ENCODE results near the gene PRR16. TPM values are rescaled to one million over a fixed set of nuclear protein-coding genes. Genes with fewer than 3 reads are reported as not detected.
A peak's percentile ranks its signal among the peaks of the same experiment; 100 is the strongest.

The PRR16 gene
- total RNA-seq, 1 experiment from 2014 or later = 18.9 TPM

DNA sequence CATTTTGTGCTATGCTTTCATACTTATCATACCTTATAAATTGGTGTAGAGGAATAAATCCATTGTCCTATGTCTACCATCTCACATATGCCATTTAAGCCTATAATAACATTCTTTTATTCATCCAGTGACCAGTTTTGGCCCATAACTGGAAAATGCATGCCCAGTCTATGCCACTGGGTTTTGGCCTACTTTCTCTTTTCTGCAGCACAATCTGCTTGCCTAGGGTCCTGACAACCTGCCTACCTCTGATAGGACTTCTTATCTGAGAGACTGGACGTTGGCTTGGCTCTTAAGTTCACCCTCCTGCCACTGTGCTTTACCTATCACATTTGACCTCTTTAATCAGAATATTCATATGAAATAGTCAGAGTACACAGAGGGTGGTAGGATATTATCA is 103.0 kb downstream of the PRR16 start:
- intact Hi-C loops (cut with micrococcal nuclease) = no loop called here
- H3K36me3 Mint-ChIP-seq (ENCODE audit: insufficient read depth, unreplicated experiment) = peaks cover 5% of the 10 kb centered on the region
- TF ChIP-seq, protein P1, sequence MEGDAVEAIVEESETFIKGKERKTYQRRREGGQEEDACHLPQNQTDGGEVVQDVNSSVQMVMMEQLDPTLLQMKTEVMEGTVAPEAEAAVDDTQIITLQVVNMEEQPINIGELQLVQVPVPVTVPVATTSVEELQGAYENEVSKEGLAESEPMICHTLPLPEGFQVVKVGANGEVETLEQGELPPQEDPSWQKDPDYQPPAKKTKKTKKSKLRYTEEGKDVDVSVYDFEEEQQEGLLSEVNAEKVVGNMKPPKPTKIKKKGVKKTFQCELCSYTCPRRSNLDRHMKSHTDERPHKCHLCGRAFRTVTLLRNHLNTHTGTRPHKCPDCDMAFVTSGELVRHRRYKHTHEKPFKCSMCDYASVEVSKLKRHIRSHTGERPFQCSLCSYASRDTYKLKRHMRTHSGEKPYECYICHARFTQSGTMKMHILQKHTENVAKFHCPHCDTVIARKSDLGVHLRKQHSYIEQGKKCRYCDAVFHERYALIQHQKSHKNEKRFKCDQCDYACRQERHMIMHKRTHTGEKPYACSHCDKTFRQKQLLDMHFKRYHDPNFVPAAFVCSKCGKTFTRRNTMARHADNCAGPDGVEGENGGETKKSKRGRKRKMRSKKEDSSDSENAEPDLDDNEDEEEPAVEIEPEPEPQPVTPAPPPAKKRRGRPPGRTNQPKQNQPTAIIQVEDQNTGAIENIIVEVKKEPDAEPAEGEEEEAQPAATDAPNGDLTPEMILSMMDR (IDR thresholded peaks at IDR 0.05; ENCODE audit: unreplicated experiment) = no peak
- H3K4me1 Mint-ChIP-seq (ENCODE audit: insufficient read depth, unreplicated experiment) = peaks cover 13% of the 10 kb centered on the region
- H3K27ac Mint-ChIP-seq (ENCODE audit: low read depth, unreplicated experiment) = peak overlapping the region; percentile 63
- no peaks in the 10 kb centered on the region for H3K9me3 Mint-ChIP-seq (ENCODE audit: unreplicated experiment)
- CTCF ChIA-PET = interaction anchor here (1.2 kb wide), 1 partner anchor 624 kb away, joined by 4 read pairs; no protein-coding TSS in a partner anchor
- no peak overlapping the region for H3K4me3 Mint-ChIP-seq (ENCODE audit: unreplicated experiment)
- H3K27me3 Mint-ChIP-seq (ENCODE audit: insufficient read depth, unreplicated experiment) = no peaks in the 10 kb centered on the region
- POLR2A ChIA-PET = no interaction called here
- BruUV-seq (replicated peaks) = no TSS peak
- DNase-seq (ENCODE audit: unreplicated experiment) = no peak

DNA sequence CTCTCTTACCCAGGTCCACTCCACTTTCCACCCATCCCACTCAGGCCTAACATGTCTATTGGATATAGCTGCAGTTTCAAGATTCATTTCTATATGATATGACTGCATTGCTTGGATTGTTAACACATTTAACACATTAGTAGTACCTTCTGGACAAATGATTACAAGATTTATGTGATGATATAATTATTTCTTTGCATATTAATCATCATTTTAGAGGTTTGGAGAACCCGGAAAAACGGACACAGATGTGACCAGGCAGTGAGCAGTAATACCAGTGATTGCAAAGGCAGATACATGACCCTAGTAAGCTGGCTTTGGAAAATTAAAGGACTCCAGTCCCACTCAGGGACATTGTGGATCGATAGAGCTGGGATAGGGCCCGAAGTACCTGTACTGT is 103.8 kb downstream of the PRR16 start:
- intact Hi-C loops (cut with micrococcal nuclease) = no loop called here
- Mint-ChIP-seq H3K27ac (ENCODE audit: low read depth, unreplicated experiment) (peak overlapping the region; percentile 63), H3K4me3 (ENCODE audit: unreplicated experiment) (no peak overlapping the region), H3K9me3 (ENCODE audit: unreplicated experiment) (no peaks in the 10 kb centered on the region), H3K27me3 (ENCODE audit: insufficient read depth, unreplicated experiment) (no peaks in the 10 kb centered on the region), H3K4me1 (ENCODE audit: insufficient read depth, unreplicated experiment) (peaks cover 13% of the 10 kb centered on the region), H3K36me3 (ENCODE audit: insufficient read depth, unreplicated experiment) (peaks cover 5% of the 10 kb centered on the region)
- no TSS peak for BruUV-seq (replicated peaks)
- TF ChIP-seq, protein P1 (IDR thresholded peaks at IDR 0.05; ENCODE audit: unreplicated experiment) = no peak
- ChIA-PET POLR2A (interaction anchor here (1.0 kb wide), 1 partner anchor 48 kb away, joined by 3 read pairs; no protein-coding TSS in a partner anchor), CTCF (interaction anchor here (0.9 to 1.0 kb wide), 2 partner anchors 12 to 110 kb away, joined by 3 to 7 read pairs; no protein-coding TSS in a partner anchor)
- no peak for DNase-seq (ENCODE audit: unreplicated experiment)

DNA sequence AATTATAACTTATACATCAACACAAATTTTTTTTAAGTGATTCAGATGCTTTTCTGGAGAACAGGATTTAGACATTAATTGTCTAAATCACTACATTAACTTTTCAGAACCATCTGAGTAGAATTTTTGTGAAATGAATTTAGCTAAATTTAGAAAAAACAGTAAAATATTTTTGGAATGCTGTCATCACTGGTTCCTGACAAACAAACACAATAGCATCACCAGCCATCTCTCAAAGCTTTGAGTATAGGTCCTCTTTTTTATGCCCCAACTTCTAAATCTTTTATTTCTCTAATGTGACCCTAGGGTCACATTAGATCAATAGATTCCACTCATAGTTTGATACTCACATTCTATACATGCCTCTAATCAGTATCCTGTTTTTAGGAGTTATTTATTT is 104.6 kb downstream of the PRR16 start:
- peaks cover 11% of the 10 kb centered on the region for H3K4me1 Mint-ChIP-seq (ENCODE audit: insufficient read depth, unreplicated experiment)
- no TSS peak for BruUV-seq (replicated peaks)
- ChIA-PET POLR2A (no interaction called here), CTCF (interaction anchor here (0.5 to 1.0 kb wide), 2 partner anchors 13 to 1212 kb away, joined by 3 to 7 read pairs; no protein-coding TSS in a partner anchor)
- intact Hi-C loops (cut with micrococcal nuclease) = no loop called here
- H3K27me3 Mint-ChIP-seq (ENCODE audit: insufficient read depth, unreplicated experiment) = no peaks in the 10 kb centered on the region
- no peaks in the 10 kb centered on the region for H3K9me3 Mint-ChIP-seq (ENCODE audit: unreplicated experiment)
- TF ChIP-seq, protein P1 (IDR thresholded peaks at IDR 0.05; ENCODE audit: unreplicated experiment) = no peak
- no peak overlapping the region for H3K27ac Mint-ChIP-seq (ENCODE audit: low read depth, unreplicated experiment)
- DNase-seq (ENCODE audit: unreplicated experiment) = no peak
- no peak overlapping the region for H3K4me3 Mint-ChIP-seq (ENCODE audit: unreplicated experiment)
- peaks cover 5% of the 10 kb centered on the region for H3K36me3 Mint-ChIP-seq (ENCODE audit: insufficient read depth, unreplicated experiment)

DNA sequence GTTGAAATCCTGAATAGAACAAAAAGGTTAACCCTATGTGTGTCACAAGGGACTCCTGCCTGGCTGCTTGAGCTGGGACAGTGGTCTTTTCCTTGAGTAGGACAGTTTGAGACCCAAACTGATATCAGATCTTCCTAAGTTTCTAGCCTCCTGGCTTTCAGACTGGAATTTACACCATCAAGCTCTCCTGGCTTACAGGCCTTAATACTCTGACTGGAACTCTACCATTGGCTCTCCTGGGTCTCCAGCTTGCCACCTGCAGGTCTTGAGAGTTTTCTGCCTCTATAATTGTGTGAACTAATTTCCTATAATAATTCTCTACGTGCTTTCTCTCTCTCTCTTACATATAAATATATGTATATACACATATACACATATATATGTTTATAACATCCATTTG is 112.5 kb downstream of the PRR16 start:
- TF ChIP-seq, protein P1 (IDR thresholded peaks at IDR 0.05; ENCODE audit: unreplicated experiment) = no peak
- Mint-ChIP-seq H3K4me1 (ENCODE audit: insufficient read depth, unreplicated experiment) (no peaks in the 10 kb centered on the region), H3K9me3 (ENCODE audit: unreplicated experiment) (peaks cover 7% of the 10 kb centered on the region), H3K4me3 (ENCODE audit: unreplicated experiment) (no peak overlapping the region), H3K27ac (ENCODE audit: low read depth, unreplicated experiment) (no peak overlapping the region), H3K27me3 (ENCODE audit: insufficient read depth, unreplicated experiment) (no peaks in the 10 kb centered on the region), H3K36me3 (ENCODE audit: insufficient read depth, unreplicated experiment) (no peaks in the 10 kb centered on the region)
- POLR2A ChIA-PET = no interaction called here
- CTCF ChIA-PET = no interaction called here
- no peak for DNase-seq (ENCODE audit: unreplicated experiment)
- intact Hi-C loops (cut with micrococcal nuclease) = no loop called here
- no TSS peak for BruUV-seq (replicated peaks)

Data from MCF 10A (cell line).